ENCODE measurements around the gene MLF2.

MLF2 gene

GRCh38 chr12:6759741-6760140 lies 6.8 kb upstream of the MLF2 start (continued):
- no peak for TF ChIP-seq OSR1 (CRISPR knock-in tag; IDR thresholded peaks at IDR 0.05)
- TF ChIP-seq TCF4 (CRISPR knock-in tag; IDR thresholded peaks at IDR 0.05; ENCODE audit: borderline replicate concordance): no peak

GRCh38 chr12:6758506-6759095 lies 5.7 kb upstream of the MLF2 start:
- TF ChIP-seq ZNF70 (CRISPR knock-in tag; IDR thresholded peaks at IDR 0.05) (no peak), RARB (CRISPR knock-in tag; IDR thresholded peaks at IDR 0.05) (no peak), TOX (CRISPR knock-in tag; IDR thresholded peaks at IDR 0.05; ENCODE audit: borderline replicate concordance) (no peak), BACH2 (CRISPR knock-in tag; IDR thresholded peaks at IDR 0.05; ENCODE audit: borderline replicate concordance) (no peak), TCF4 (CRISPR knock-in tag; IDR thresholded peaks at IDR 0.05; ENCODE audit: borderline replicate concordance) (no peak), ZC3H10 (CRISPR knock-in tag; IDR thresholded peaks at IDR 0.05) (no peak), ZNF8 (CRISPR knock-in tag; IDR thresholded peaks at IDR 0.05) (no peak), OSR1 (CRISPR knock-in tag; IDR thresholded peaks at IDR 0.05) (no peak), CSDC2 (CRISPR knock-in tag; IDR thresholded peaks at IDR 0.05) (no peak), PATZ1 (CRISPR knock-in tag; IDR thresholded peaks at IDR 0.05; ENCODE audit: borderline replicate concordance) (no peak), ARNTL (CRISPR knock-in tag; IDR thresholded peaks at IDR 0.05; ENCODE audit: borderline replicate concordance, low read depth) (no peak), PPARA (CRISPR knock-in tag; IDR thresholded peaks at IDR 0.05; ENCODE audit: borderline replicate concordance) (no peak), SNAI2 (CRISPR knock-in tag; IDR thresholded peaks at IDR 0.05) (no peak), ZFP30 (CRISPR knock-in tag; IDR thresholded peaks at IDR 0.05) (no peak), CSRNP3 (CRISPR knock-in tag; IDR thresholded peaks at IDR 0.05) (no peak), ISL1 (CRISPR knock-in tag; IDR thresholded peaks at IDR 0.05) (no peak), GLIS3 (CRISPR knock-in tag; IDR thresholded peaks at IDR 0.05) (no peak)
- ATAC-seq: no peak

- TF ChIP-seq CSRNP3 (CRISPR knock-in tag; IDR thresholded peaks at IDR 0.05) (no peak), ZNF8 (CRISPR knock-in tag; IDR thresholded peaks at IDR 0.05) (no peak), BACH2 (CRISPR knock-in tag; IDR thresholded peaks at IDR 0.05; ENCODE audit: borderline replicate concordance) (no peak), POU6F1 (CRISPR knock-in tag; IDR thresholded peaks at IDR 0.05; ENCODE audit: borderline replicate concordance, low read depth) (no peak)
- no peak for ATAC-seq
Observed at GRCh38 chr12:6757028-6757690, 4.2 kb upstream of the MLF2 start.

GRCh38 chr12:6754411-6754810 lies 1.5 kb upstream of the MLF2 start:
- TF ChIP-seq ESRRG (CRISPR knock-in tag; IDR thresholded peaks at IDR 0.05): no peak
- no peak for TF ChIP-seq ISL1 (CRISPR knock-in tag; IDR thresholded peaks at IDR 0.05)
- no peak for TF ChIP-seq TCF4 (CRISPR knock-in tag; IDR thresholded peaks at IDR 0.05; ENCODE audit: borderline replicate concordance)
- TF ChIP-seq ZNF8 (CRISPR knock-in tag; IDR thresholded peaks at IDR 0.05): no peak
- TF ChIP-seq RARB (CRISPR knock-in tag; IDR thresholded peaks at IDR 0.05): no peak
- no peak for TF ChIP-seq CSDC2 (CRISPR knock-in tag; IDR thresholded peaks at IDR 0.05)
- no peak for TF ChIP-seq TSHZ2 (CRISPR knock-in tag; IDR thresholded peaks at IDR 0.05)
- no peak for TF ChIP-seq ZFP3 (CRISPR knock-in tag; IDR thresholded peaks at IDR 0.05)
- no peak for TF ChIP-seq ZC3H10 (CRISPR knock-in tag; IDR thresholded peaks at IDR 0.05)
- no peak for TF ChIP-seq GLIS3 (CRISPR knock-in tag; IDR thresholded peaks at IDR 0.05)
- no peak for TF ChIP-seq ZNF70 (CRISPR knock-in tag; IDR thresholded peaks at IDR 0.05)
- ATAC-seq: no peak
